ENCODE measurements around the gene TRIM17. TPM values are rescaled to one million over a fixed set of nuclear protein-coding genes. Genes with fewer than 3 reads are reported as not detected.

TRIM17 gene
- total RNA-seq, 1 experiment from 2014 or later = not detected

GRCh38 chr1:228396770-228397662 lies 19.6 kb downstream of the TRIM17 start:
- no peak for TF ChIP-seq EZH2 (IDR thresholded peaks at IDR 0.05; ENCODE audit: low read length, unreplicated experiment)
- TF ChIP-seq CTCF (conservative IDR thresholded peaks at IDR 0.05; ENCODE audit: low read depth, low read length) = no peak
- TF ChIP-seq EZH2phosphoT487 (IDR thresholded peaks at IDR 0.05; ENCODE audit: borderline replicate concordance, low read length) = no peak
- H3K27me3 ChIP-seq (ENCODE audit: low read length) = no peaks in the 10 kb centered on the region
- intact Hi-C loops (cut with micrococcal nuclease) = no loop called here
- no peak overlapping the region for H3K9ac ChIP-seq (ENCODE audit: low read length)
- ATAC-seq (no peak), DNase-seq (no peak)
- no TSS peak for BruUV-seq (replicated peaks)
- H3K27ac ChIP-seq (ENCODE audit: low read length) = no peak overlapping the region
- H3K9me2 ChIP-seq (replicated peaks; ENCODE audit: low read length) = no peaks in the 10 kb centered on the region
- peaks cover 32% of the 10 kb centered on the region for H3K79me2 ChIP-seq (ENCODE audit: low read length)
- H3K36me3 ChIP-seq (ENCODE audit: low read depth, low read length) = peaks cover 51% of the 10 kb centered on the region; the same call in 1 of the 2 replicates
- H4K20me1 ChIP-seq (ENCODE audit: low read length) = peaks cover 19% of the 10 kb centered on the region
- no peak overlapping the region for H3K4me3 ChIP-seq (ENCODE audit: low read length)
- H2AFZ ChIP-seq (ENCODE audit: low read length) = no peak overlapping the region
- H3K4me1 ChIP-seq (ENCODE audit: insufficient read depth, low read length) = no peaks in the 10 kb centered on the region
- no peak overlapping the region for H3K4me2 ChIP-seq (ENCODE audit: low read length)
- H3F3A ChIP-seq (ENCODE audit: low read length, unreplicated experiment) = no peaks in the 10 kb centered on the region
- CTCF ChIA-PET = no interaction called here
- POLR2A ChIA-PET (ENCODE audit: unreplicated experiment) = no interaction called here
- H3K9me3 ChIP-seq (ENCODE audit: low read length) = no peaks in the 10 kb centered on the region

- TF ChIP-seq EZH2 (IDR thresholded peaks at IDR 0.05; ENCODE audit: low read length, unreplicated experiment) (no peak), EZH2phosphoT487 (IDR thresholded peaks at IDR 0.05; ENCODE audit: borderline replicate concordance, low read length) (no peak), CTCF (conservative IDR thresholded peaks at IDR 0.05; ENCODE audit: low read depth, low read length) (no peak)
- no peak overlapping the region for H2AFZ ChIP-seq (ENCODE audit: low read length)
- intact Hi-C loops (cut with micrococcal nuclease) = loop anchor here (5.0 kb wide), 1 partner anchor 63 kb away; a partner anchor contains a TSS
- no peaks in the 10 kb centered on the region for H3K9me3 ChIP-seq (ENCODE audit: low read length)
- DNase-seq = no peak
- ATAC-seq = no peak
- CTCF ChIA-PET = no interaction called here
- H3K4me3 ChIP-seq (ENCODE audit: low read length) = no peak overlapping the region
- H4K20me1 ChIP-seq (ENCODE audit: low read length) = peaks cover 6% of the 10 kb centered on the region; the same call in 1 of the 2 replicates
- no peak overlapping the region for H3K27ac ChIP-seq (ENCODE audit: low read length)
- POLR2A ChIA-PET (ENCODE audit: unreplicated experiment) = no interaction called here
- no peaks in the 10 kb centered on the region for H3K9me2 ChIP-seq (replicated peaks; ENCODE audit: low read length)
- no peaks in the 10 kb centered on the region for H3F3A ChIP-seq (ENCODE audit: low read length, unreplicated experiment)
- peaks cover 43% of the 10 kb centered on the region; the same call in 1 of the 2 replicates for H3K36me3 ChIP-seq (ENCODE audit: low read depth, low read length)
- no peak overlapping the region for H3K9ac ChIP-seq (ENCODE audit: low read length)
- H3K27me3 ChIP-seq (ENCODE audit: low read length) = no peaks in the 10 kb centered on the region
- peaks cover 10% of the 10 kb centered on the region for H3K79me2 ChIP-seq (ENCODE audit: low read length)
- no peak overlapping the region for H3K4me2 ChIP-seq (ENCODE audit: low read length)
- no peaks in the 10 kb centered on the region for H3K4me1 ChIP-seq (ENCODE audit: insufficient read depth, low read length)
- no TSS peak for BruUV-seq (replicated peaks)
Measured at GRCh38 chr1:228394571-228395394, 21.9 kb downstream of the TRIM17 start.

Data from PC-3 (cell line).